HTERT RPE-1 (cell line): ENCODE measurements around the gene PARD3.
"Not testable (repeated sequence)": the region's sequence is repeated elsewhere in the genome, so short reads cannot be mapped to it uniquely, and the experiment has no call there.

Experiments used
- in situ Hi-C: fragments of 300-500 bp; cut with MboI; formaldehyde crosslinking; loops from 4 replicates; pipeline ENCODE4 v1.14.3; 2020; ENCODE audit warnings: low sequenced_read_pairs

PARD3 gene

GRCh38 chr10:34405611-34406462 is 409.3 kb downstream of the PARD3 start:
- in situ Hi-C loops: no loop called here

- in situ Hi-C loops: no loop called here
Measured at GRCh38 chr10:34403512-34403911, 411.6 kb downstream of the PARD3 start.

- in situ Hi-C loops: no loop called here
Measured at GRCh38 chr10:34400075-34400474, 415.0 kb downstream of the PARD3 start.

GRCh38 chr10:34399013-34399412 is 416.1 kb downstream of the PARD3 start:
- in situ Hi-C loops: no loop called here

GRCh38 chr10:34397324-34397723 is 417.8 kb downstream of the PARD3 start:
- in situ Hi-C loops: no loop called here

- in situ Hi-C loops: no loop called here
Measured at GRCh38 chr10:34396663-34397062, 418.4 kb downstream of the PARD3 start.

GRCh38 chr10:34392641-34393170 is 422.4 kb downstream of the PARD3 start:
- in situ Hi-C loops: no loop called here

GRCh38 chr10:34391168-34391567 is 423.9 kb downstream of the PARD3 start:
- in situ Hi-C loops: not testable (repeated sequence)

- in situ Hi-C loops: no loop called here
Measured at GRCh38 chr10:34389801-34390200, 425.3 kb downstream of the PARD3 start.

- in situ Hi-C loops: no loop called here
Measured at GRCh38 chr10:34386921-34387320, 428.2 kb downstream of the PARD3 start.

- in situ Hi-C loops: no loop called here
Measured at GRCh38 chr10:34384372-34384771, 430.7 kb downstream of the PARD3 start.

- in situ Hi-C loops: no loop called here
Measured at GRCh38 chr10:34382626-34383025, 432.5 kb downstream of the PARD3 start.

GRCh38 chr10:34380856-34381255 is 434.2 kb downstream of the PARD3 start:
- in situ Hi-C loops: no loop called here

GRCh38 chr10:34378297-34378696 is 436.8 kb downstream of the PARD3 start:
- in situ Hi-C loops: no loop called here

- in situ Hi-C loops: no loop called here
Measured at GRCh38 chr10:34377833-34378232, 437.3 kb downstream of the PARD3 start.

- in situ Hi-C loops: no loop called here
Measured at GRCh38 chr10:34374356-34375045, 440.6 kb downstream of the PARD3 start.

- in situ Hi-C loops: no loop called here
Measured at GRCh38 chr10:34373211-34373610, 441.9 kb downstream of the PARD3 start.

- in situ Hi-C loops: no loop called here
Measured at GRCh38 chr10:34372509-34372908, 442.6 kb downstream of the PARD3 start.

- in situ Hi-C loops: no loop called here
Measured at GRCh38 chr10:34370126-34370525, 445.0 kb downstream of the PARD3 start.

GRCh38 chr10:34369120-34369519 is 446.0 kb downstream of the PARD3 start:
- in situ Hi-C loops: no loop called here

GRCh38 chr10:34364253-34365037 is 450.7 kb downstream of the PARD3 start:
- in situ Hi-C loops: no loop called here
